HL-60 (cell line): Measurements from ENCODE around the gene ITPRIPL1.

Experiments used
- GABPA ChIP-seq: IDR thresholded peaks from 2 replicates; pipeline ENCODE4 v1.6.1; 2012; ENCODE audit warnings: low read depth
- POLR2AphosphoS5 ChIP-seq: IDR thresholded peaks from 2 replicates; pipeline ENCODE4 v1.6.1; 2012; ENCODE audit warnings: low read depth
- TF ChIP-seq, protein P1 (sequence below): IDR thresholded peaks from one replicate; pipeline ENCODE4 v1.5.1; 2011; ENCODE audit warnings: low read length, control low read depth, inconsistent platforms; ENCODE audit not compliant: insufficient read depth
- TF ChIP-seq, protein P2 (sequence below): IDR thresholded peaks from 2 replicates; pipeline ENCODE4 v1.6.1; 2012; ENCODE audit warnings: low read depth; ENCODE audit not compliant: insufficient replicate concordance

DNA sequence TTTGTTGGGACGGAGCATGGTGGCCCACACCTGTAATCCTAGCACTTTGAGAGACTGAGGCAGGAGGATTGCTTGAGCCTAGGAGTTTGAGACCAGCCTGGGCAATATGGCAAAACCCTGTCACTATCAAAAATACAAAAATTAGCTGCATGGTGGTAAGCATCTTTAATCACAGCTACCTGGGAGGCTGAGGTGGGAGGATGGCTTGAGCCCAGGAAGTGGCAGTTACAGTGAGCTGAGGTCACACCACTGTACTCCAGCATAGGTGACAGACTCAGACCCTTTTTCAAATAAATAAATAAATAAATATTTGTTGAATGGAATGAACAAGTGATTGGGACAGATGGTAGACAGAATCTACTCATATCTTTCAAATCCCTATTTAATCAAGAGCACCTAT, 5.7 kb upstream of the ITPRIPL1 start:
- no peak for TF ChIP-seq POLR2AphosphoS5
- TF ChIP-seq, protein P1, sequence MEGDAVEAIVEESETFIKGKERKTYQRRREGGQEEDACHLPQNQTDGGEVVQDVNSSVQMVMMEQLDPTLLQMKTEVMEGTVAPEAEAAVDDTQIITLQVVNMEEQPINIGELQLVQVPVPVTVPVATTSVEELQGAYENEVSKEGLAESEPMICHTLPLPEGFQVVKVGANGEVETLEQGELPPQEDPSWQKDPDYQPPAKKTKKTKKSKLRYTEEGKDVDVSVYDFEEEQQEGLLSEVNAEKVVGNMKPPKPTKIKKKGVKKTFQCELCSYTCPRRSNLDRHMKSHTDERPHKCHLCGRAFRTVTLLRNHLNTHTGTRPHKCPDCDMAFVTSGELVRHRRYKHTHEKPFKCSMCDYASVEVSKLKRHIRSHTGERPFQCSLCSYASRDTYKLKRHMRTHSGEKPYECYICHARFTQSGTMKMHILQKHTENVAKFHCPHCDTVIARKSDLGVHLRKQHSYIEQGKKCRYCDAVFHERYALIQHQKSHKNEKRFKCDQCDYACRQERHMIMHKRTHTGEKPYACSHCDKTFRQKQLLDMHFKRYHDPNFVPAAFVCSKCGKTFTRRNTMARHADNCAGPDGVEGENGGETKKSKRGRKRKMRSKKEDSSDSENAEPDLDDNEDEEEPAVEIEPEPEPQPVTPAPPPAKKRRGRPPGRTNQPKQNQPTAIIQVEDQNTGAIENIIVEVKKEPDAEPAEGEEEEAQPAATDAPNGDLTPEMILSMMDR: no peak
- no peak for TF ChIP-seq GABPA
- TF ChIP-seq, protein P2, sequence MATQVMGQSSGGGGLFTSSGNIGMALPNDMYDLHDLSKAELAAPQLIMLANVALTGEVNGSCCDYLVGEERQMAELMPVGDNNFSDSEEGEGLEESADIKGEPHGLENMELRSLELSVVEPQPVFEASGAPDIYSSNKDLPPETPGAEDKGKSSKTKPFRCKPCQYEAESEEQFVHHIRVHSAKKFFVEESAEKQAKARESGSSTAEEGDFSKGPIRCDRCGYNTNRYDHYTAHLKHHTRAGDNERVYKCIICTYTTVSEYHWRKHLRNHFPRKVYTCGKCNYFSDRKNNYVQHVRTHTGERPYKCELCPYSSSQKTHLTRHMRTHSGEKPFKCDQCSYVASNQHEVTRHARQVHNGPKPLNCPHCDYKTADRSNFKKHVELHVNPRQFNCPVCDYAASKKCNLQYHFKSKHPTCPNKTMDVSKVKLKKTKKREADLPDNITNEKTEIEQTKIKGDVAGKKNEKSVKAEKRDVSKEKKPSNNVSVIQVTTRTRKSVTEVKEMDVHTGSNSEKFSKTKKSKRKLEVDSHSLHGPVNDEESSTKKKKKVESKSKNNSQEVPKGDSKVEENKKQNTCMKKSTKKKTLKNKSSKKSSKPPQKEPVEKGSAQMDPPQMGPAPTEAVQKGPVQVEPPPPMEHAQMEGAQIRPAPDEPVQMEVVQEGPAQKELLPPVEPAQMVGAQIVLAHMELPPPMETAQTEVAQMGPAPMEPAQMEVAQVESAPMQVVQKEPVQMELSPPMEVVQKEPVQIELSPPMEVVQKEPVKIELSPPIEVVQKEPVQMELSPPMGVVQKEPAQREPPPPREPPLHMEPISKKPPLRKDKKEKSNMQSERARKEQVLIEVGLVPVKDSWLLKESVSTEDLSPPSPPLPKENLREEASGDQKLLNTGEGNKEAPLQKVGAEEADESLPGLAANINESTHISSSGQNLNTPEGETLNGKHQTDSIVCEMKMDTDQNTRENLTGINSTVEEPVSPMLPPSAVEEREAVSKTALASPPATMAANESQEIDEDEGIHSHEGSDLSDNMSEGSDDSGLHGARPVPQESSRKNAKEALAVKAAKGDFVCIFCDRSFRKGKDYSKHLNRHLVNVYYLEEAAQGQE: no peak
